HG03520 (cell line): ENCODE measurements around the gene TRIM32.

Experiments
- ATAC-seq: cut with Tn5 transposase; IDR thresholded peaks from one replicate; pipeline ENCODE4 v1.9.1; 2021; ENCODE audit warnings: mild to moderate bottlenecking, moderate library complexity; ENCODE audit not compliant: unreplicated experiment

Gene TRIM32

GRCh38 chr9:116687074-116687753, at the start of gene TRIM32:
TRIM32 (plus strand) TSS chr9:116687305; CDS start chr9:116697743, 10,438 bp downstream.
- ATAC-seq = peak; percentile 98

GRCh38 chr9:116639251-116639741, 47.8 kb upstream of the TRIM32 start:
- no peak for ATAC-seq

GRCh38 chr9:116641292-116642059, 45.6 kb upstream of the TRIM32 start:
- ATAC-seq = no peak

- ATAC-seq = no peak
Measured at GRCh38 chr9:116643691-116644090, 43.4 kb upstream of the TRIM32 start.

- ATAC-seq = no peak
Measured at GRCh38 chr9:116644091-116644688, 42.9 kb upstream of the TRIM32 start.

- no peak for ATAC-seq
Measured at GRCh38 chr9:116646661-116647514, 40.2 kb upstream of the TRIM32 start.

- no peak for ATAC-seq
Measured at GRCh38 chr9:116647515-116647809, 39.6 kb upstream of the TRIM32 start.

- ATAC-seq = no peak
Measured at GRCh38 chr9:116653348-116654058, 33.6 kb upstream of the TRIM32 start.

- no peak for ATAC-seq
Measured at GRCh38 chr9:116654059-116654355, 33.1 kb upstream of the TRIM32 start.

- ATAC-seq = no peak
Measured at GRCh38 chr9:116656501-116656971, 30.6 kb upstream of the TRIM32 start.

- ATAC-seq = no peak
Measured at GRCh38 chr9:116656977-116657376, 30.1 kb upstream of the TRIM32 start.

GRCh38 chr9:116658265-116658664, 28.8 kb upstream of the TRIM32 start:
- no peak for ATAC-seq

GRCh38 chr9:116661037-116661954, 25.8 kb upstream of the TRIM32 start:
- no peak for ATAC-seq

- no peak for ATAC-seq
Measured at GRCh38 chr9:116662646-116663310, 24.3 kb upstream of the TRIM32 start.

GRCh38 chr9:116663581-116663980, 23.5 kb upstream of the TRIM32 start:
- ATAC-seq = no peak

- no peak for ATAC-seq
Measured at GRCh38 chr9:116668970-116669695, 18.0 kb upstream of the TRIM32 start.

- ATAC-seq = no peak
Measured at GRCh38 chr9:116671605-116672004, 15.5 kb upstream of the TRIM32 start.

GRCh38 chr9:116673375-116673774, 13.7 kb upstream of the TRIM32 start:
- no peak for ATAC-seq
